Neural cell (in vitro differentiated cells): ENCODE results near the gene DLG2.

ENCODE experiments used
- EP300 ChIP-seq: fragments of 450-650 bp; conservative IDR thresholded peaks from 2 replicates; pipeline ENCODE4 v1.6.1; 2014; ENCODE audit warnings: antibody characterized with exemption, mild to moderate bottlenecking, moderate library complexity; ENCODE audit not compliant: poor library complexity, severe bottlenecking
- EZH2 ChIP-seq: fragments of 200-600, 300-800 bp; shearing (Covaris generic), sonication (generic); IDR thresholded peaks from 2 replicates; pipeline ENCODE4 v1.6.1; 2014; ENCODE audit warnings: antibody characterized with exemption, low read length, borderline replicate concordance, mild to moderate bottlenecking; ENCODE audit not compliant: insufficient read depth, poor library complexity, severe bottlenecking
- POLR2AphosphoS5 ChIP-seq: IDR thresholded peaks from 2 replicates; pipeline ENCODE4 v1.6.1; 2012
- RAD21 ChIP-seq: fragments of 450-650 bp; conservative IDR thresholded peaks from 2 replicates; pipeline ENCODE4 v1.6.1; 2014; ENCODE audit warnings: antibody characterized with exemption, mild to moderate bottlenecking, moderate library complexity
- TAF1 ChIP-seq: IDR thresholded peaks from 2 replicates; pipeline ENCODE4 v1.6.1; 2012; ENCODE audit warnings: low read depth
- TF ChIP-seq, protein P1 (sequence below): fragments of 450-650 bp; IDR thresholded peaks from 2 replicates; pipeline ENCODE4 v1.5.1; 2014; ENCODE audit warnings: antibody characterized with exemption, mild to moderate bottlenecking, moderate library complexity; ENCODE audit not compliant: poor library complexity, severe bottlenecking
- TF ChIP-seq, protein P2 (sequence below): IDR thresholded peaks from 2 replicates; pipeline ENCODE4 v1.6.1; 2012; ENCODE audit warnings: borderline replicate concordance

DNA sequence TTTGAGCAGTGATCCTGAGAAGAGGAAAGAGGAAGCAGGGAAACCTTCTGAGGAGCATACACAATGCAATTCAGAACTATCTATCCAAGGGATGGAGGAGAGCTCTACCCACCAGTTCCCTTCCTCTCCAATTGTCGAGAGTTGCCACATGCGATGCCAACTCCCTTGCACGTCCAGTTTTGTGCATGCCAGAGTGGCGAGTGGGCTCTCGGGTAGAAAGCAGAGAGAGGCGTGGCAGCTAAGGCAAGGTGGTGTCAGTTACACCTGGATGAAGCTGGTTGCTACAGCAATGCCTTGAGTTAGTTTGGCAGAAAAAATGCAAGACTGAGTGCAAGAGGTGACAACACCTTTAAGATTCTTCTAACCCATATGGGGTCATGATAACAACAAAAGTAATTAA lies 1920.6 kb downstream of the DLG2 start:
- TF ChIP-seq, protein P1, sequence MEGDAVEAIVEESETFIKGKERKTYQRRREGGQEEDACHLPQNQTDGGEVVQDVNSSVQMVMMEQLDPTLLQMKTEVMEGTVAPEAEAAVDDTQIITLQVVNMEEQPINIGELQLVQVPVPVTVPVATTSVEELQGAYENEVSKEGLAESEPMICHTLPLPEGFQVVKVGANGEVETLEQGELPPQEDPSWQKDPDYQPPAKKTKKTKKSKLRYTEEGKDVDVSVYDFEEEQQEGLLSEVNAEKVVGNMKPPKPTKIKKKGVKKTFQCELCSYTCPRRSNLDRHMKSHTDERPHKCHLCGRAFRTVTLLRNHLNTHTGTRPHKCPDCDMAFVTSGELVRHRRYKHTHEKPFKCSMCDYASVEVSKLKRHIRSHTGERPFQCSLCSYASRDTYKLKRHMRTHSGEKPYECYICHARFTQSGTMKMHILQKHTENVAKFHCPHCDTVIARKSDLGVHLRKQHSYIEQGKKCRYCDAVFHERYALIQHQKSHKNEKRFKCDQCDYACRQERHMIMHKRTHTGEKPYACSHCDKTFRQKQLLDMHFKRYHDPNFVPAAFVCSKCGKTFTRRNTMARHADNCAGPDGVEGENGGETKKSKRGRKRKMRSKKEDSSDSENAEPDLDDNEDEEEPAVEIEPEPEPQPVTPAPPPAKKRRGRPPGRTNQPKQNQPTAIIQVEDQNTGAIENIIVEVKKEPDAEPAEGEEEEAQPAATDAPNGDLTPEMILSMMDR, result no peak
- TF ChIP-seq EP300, result no peak
- TF ChIP-seq POLR2AphosphoS5, result no peak
- TF ChIP-seq EZH2, result no peak
- TF ChIP-seq, protein P2, sequence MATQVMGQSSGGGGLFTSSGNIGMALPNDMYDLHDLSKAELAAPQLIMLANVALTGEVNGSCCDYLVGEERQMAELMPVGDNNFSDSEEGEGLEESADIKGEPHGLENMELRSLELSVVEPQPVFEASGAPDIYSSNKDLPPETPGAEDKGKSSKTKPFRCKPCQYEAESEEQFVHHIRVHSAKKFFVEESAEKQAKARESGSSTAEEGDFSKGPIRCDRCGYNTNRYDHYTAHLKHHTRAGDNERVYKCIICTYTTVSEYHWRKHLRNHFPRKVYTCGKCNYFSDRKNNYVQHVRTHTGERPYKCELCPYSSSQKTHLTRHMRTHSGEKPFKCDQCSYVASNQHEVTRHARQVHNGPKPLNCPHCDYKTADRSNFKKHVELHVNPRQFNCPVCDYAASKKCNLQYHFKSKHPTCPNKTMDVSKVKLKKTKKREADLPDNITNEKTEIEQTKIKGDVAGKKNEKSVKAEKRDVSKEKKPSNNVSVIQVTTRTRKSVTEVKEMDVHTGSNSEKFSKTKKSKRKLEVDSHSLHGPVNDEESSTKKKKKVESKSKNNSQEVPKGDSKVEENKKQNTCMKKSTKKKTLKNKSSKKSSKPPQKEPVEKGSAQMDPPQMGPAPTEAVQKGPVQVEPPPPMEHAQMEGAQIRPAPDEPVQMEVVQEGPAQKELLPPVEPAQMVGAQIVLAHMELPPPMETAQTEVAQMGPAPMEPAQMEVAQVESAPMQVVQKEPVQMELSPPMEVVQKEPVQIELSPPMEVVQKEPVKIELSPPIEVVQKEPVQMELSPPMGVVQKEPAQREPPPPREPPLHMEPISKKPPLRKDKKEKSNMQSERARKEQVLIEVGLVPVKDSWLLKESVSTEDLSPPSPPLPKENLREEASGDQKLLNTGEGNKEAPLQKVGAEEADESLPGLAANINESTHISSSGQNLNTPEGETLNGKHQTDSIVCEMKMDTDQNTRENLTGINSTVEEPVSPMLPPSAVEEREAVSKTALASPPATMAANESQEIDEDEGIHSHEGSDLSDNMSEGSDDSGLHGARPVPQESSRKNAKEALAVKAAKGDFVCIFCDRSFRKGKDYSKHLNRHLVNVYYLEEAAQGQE, result no peak
- TF ChIP-seq RAD21, result no peak
- no peak for TF ChIP-seq TAF1
